Tibial nerve (tissue), 3 donors: ENCODE results near the gene CGREF1.

Source experiments
- POLR2A ChIP-seq, 2 donors: fragments of 450-650 bp; IDR thresholded peaks; one replicate each; pipeline ENCODE4 v1.6.1; 2017; ENCODE audit warnings: antibody characterized with exemption in 2 of 2, mild to moderate bottlenecking in 2 of 2, moderate library complexity in 2 of 2
- TF ChIP-seq, protein P1 (sequence below), 5 experiments: fragments of 200-600 bp in 3 of 5; fragments of 450-650 bp in 2 of 5; sonication (generic) in 3 of 5; IDR thresholded peaks; one replicate each; pipeline ENCODE4 v1.5.1; 2016 to 2019; ENCODE audit warnings: antibody characterized with exemption in 5 of 5, mild to moderate bottlenecking in 3 of 5, moderate library complexity in 2 of 5

DNA sequence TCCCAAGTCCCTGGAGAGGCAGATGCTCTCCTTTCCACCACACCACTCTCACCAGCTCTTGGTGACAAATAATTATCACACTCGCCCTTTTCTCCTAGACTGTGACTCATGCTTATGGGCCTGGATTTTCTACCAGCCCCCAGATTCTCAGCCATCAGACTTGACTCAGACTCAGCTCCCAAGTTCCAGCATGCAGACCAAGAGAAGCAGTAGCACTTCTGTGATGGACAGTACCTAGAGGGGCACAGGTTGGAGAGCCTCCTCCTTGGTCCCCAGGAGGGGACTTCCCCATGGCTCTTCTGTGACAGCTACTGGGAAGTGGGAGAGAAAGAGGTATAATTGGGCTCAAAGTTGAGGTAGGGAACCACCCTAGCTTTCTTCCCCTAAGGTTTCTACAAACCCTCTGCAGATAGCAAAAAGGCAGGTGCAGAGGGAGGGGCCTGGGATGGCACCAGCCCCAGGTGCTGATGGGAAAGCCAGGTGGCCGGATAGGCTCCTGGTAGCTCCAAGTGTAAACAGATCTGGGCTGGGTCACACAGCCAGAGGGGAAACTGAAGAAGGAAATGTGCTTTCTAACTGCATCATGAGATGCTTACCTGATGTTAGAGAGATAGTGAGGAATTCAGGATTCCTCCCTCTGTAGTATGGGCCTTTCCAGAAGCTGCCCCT is 34.0 kb upstream of the CGREF1 start:
- TF ChIP-seq, protein P1, sequence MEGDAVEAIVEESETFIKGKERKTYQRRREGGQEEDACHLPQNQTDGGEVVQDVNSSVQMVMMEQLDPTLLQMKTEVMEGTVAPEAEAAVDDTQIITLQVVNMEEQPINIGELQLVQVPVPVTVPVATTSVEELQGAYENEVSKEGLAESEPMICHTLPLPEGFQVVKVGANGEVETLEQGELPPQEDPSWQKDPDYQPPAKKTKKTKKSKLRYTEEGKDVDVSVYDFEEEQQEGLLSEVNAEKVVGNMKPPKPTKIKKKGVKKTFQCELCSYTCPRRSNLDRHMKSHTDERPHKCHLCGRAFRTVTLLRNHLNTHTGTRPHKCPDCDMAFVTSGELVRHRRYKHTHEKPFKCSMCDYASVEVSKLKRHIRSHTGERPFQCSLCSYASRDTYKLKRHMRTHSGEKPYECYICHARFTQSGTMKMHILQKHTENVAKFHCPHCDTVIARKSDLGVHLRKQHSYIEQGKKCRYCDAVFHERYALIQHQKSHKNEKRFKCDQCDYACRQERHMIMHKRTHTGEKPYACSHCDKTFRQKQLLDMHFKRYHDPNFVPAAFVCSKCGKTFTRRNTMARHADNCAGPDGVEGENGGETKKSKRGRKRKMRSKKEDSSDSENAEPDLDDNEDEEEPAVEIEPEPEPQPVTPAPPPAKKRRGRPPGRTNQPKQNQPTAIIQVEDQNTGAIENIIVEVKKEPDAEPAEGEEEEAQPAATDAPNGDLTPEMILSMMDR (IDR thresholded peaks at IDR 0.05): no peak
- TF ChIP-seq POLR2A (IDR thresholded peaks at IDR 0.05): no peak
